Measurements from ENCODE around the gene TNNT3. TPM values are rescaled to one million over a fixed set of nuclear protein-coding genes. Genes with fewer than 3 reads are reported as not detected.

TNNT3 gene
- polyA plus RNA-seq, 2 donors, result 1.7 to 7.1 TPM

DNA sequence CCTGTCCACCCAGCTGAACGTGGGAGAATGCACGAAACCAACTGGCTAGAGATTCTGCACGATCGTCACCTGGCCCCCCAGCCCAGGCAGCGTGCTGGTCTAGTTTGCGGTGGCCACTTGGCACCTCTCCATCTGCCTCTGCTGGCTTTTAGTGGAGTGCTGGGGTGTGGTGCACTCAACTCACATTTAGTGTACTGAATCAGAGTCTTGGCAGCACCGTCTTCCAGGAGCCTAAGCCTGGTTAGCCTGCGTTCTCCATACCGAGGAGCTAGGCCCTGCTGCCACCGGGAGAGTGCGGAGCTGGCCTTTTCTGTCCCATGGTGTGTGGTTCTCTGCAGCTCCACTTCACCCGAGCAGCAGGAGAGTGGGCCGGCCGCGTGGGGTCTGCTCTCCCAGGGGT is 30.4 kb downstream of the TNNT3 start:
- Histone ChIP-seq H3K4me1 (ENCODE audit: control insufficient read depth in 2 of 2, insufficient read depth in 2 of 2, low read length in 1 of 2) (no peaks in the 10 kb centered on the region), H3K27me3 (ENCODE audit: control insufficient read depth in 1 of 2, insufficient read depth in 2 of 2, low read length in 2 of 2) (no peaks in the 10 kb centered on the region), H3K9me3 (ENCODE audit: control insufficient read depth in 2 of 2, insufficient read depth in 1 of 2, low read depth in 1 of 2, low read length in 1 of 2) (no peaks in the 10 kb centered on the region), H3K4me3 (ENCODE audit: low read depth in 1 of 2, low read length in 2 of 2) (no peak overlapping the region), H3K27ac (ENCODE audit: low read depth in 2 of 2, low read length in 1 of 2) (no peak overlapping the region), H3K36me3 (ENCODE audit: control insufficient read depth in 2 of 2, insufficient read depth in 2 of 2, low read length in 1 of 2) (no peaks in the 10 kb centered on the region)
- no CpG with 5 or more reads among the region's 15 CpGs for WGBS, 2 donors

DNA sequence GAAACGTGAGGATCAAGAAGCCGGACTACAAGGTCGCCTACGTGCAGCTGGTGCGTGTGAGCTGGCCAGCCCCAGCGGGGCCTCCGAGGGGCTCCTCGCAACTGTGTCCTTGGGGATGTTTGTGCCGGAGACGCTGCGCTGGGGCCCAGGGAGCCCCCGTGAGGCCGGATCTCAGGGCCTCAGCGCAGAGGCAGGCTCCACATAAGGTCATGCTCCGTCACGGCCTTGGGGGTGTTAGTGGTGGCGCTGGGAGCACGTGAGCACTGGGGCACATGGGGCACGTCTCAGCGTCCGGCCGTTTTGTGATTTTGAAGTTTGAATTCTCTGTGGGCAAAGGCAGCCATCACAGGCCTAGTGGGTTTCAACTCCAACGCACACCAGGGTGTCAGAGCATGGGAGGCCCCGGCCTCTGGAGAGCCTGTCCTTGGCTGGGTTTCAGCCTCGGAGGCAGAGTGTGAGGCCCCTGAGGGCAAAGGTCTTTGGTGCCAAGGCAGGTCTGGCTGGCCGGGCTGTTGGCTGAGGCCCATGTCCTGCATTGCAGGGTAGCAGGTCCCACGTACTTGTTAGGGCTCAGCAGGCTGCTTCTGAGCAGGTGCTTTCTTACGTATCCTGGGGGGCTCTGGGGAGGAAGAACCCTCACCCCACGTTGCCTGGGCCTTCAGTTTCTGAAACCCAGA is 33.4 kb downstream of the TNNT3 start:
- no CpG with 5 or more reads among the region's 29 CpGs for WGBS, 2 donors
- Histone ChIP-seq H3K27me3 (ENCODE audit: control insufficient read depth in 1 of 2, insufficient read depth in 2 of 2, low read length in 2 of 2) (no peaks in the 10 kb centered on the region), H3K27ac (ENCODE audit: low read depth in 2 of 2, low read length in 1 of 2) (no peak overlapping the region), H3K9me3 (ENCODE audit: control insufficient read depth in 2 of 2, insufficient read depth in 1 of 2, low read depth in 1 of 2, low read length in 1 of 2) (no peaks in the 10 kb centered on the region), H3K4me1 (ENCODE audit: control insufficient read depth in 2 of 2, insufficient read depth in 2 of 2, low read length in 1 of 2) (no peaks in the 10 kb centered on the region), H3K4me3 (ENCODE audit: low read depth in 1 of 2, low read length in 2 of 2) (no peak overlapping the region), H3K36me3 (ENCODE audit: control insufficient read depth in 2 of 2, insufficient read depth in 2 of 2, low read length in 1 of 2) (no peaks in the 10 kb centered on the region)

DNA sequence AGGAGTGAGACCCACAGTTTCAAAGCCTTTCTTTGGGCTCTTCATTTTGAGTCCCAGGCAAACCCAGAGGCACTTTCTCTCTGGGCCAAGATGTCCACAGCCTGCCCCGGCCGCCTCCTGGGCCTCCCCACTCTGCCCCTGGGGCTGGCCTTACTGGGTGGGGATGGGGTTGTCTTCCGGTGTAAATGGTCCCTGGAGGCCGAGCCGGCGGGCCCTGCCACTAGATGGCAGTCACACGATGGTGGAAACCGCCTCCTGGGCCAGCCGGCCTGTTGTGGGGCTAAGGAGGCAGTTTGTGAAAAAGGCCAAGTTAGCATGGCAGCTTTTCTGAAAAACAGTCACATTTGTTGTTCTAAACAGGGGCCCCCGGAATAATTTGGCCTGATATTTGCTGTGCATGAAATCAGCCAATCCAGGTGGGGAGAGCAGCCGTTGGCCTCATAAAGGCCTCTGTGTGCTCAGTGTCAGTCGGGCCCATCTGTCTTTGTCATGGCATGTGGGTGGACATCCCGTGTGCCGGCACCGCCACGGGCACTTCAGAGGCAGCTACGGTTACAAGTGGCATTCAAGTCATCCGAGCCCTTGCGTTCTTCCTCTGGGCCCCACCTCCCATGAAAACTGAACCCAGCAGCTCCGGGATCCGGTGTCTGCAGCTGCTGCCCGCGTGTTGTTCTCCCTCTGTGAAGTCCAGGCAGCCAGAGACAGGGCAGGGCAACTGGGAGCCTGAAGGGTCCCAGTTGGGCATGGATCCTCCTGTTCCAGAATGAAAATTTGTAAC is 34.2 kb downstream of the TNNT3 start:
- Histone ChIP-seq H3K4me3 (ENCODE audit: low read depth in 1 of 2, low read length in 2 of 2) (no peak overlapping the region), H3K27me3 (ENCODE audit: control insufficient read depth in 1 of 2, insufficient read depth in 2 of 2, low read length in 2 of 2) (no peaks in the 10 kb centered on the region)
- WGBS, 2 donors, result 88% methylated on average over 4 of the region's 23 CpGs; no CpG with 5 or more reads in 1 of the 2 donors

DNA sequence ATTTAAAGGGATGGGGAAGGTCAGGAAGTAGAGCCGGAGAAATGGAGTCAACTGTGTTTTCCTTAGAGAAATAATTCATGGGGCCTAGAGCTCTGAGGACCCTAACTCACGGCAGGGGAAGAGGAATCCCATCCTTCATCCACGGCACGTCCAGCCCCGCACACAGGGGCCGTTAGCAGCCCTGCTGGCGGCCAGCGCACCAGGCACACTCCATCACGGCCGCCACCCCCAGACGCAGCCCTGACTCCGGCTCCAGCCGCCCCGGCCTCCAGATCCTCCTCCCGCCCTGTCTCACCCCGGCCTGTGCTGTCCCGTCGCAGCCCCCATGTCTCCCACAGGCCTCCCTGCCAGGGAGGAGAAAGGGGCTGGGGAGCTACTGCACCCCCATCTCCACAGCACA is 38.9 kb downstream of the TNNT3 start:
- H3K9me3 ChIP-seq (ENCODE audit: control insufficient read depth in 2 of 2, insufficient read depth in 1 of 2, low read depth in 1 of 2, low read length in 1 of 2), result no peaks in the 10 kb centered on the region
- no CpG with 5 or more reads among the region's 18 CpGs for WGBS, 2 donors
- H3K36me3 ChIP-seq (ENCODE audit: control insufficient read depth in 2 of 2, insufficient read depth in 2 of 2, low read length in 1 of 2), result no peaks in the 10 kb centered on the region
- H3K27ac ChIP-seq (ENCODE audit: low read depth in 2 of 2, low read length in 1 of 2), result no peak overlapping the region
- H3K4me3 ChIP-seq (ENCODE audit: low read depth in 1 of 2, low read length in 2 of 2), result no peak overlapping the region
- H3K4me1 ChIP-seq (ENCODE audit: control insufficient read depth in 2 of 2, insufficient read depth in 2 of 2, low read length in 1 of 2), result no peaks in the 10 kb centered on the region
- H3K27me3 ChIP-seq (ENCODE audit: control insufficient read depth in 1 of 2, insufficient read depth in 2 of 2, low read length in 2 of 2), result no peaks in the 10 kb centered on the region

More for the DNA sequence above, 34.2 kb downstream of the TNNT3 start:
- Histone ChIP-seq H3K4me1 (ENCODE audit: control insufficient read depth in 2 of 2, insufficient read depth in 2 of 2, low read length in 1 of 2) (no peaks in the 10 kb centered on the region), H3K9me3 (ENCODE audit: control insufficient read depth in 2 of 2, insufficient read depth in 1 of 2, low read depth in 1 of 2, low read length in 1 of 2) (no peaks in the 10 kb centered on the region), H3K36me3 (ENCODE audit: control insufficient read depth in 2 of 2, insufficient read depth in 2 of 2, low read length in 1 of 2) (no peaks in the 10 kb centered on the region), H3K27ac (ENCODE audit: low read depth in 2 of 2, low read length in 1 of 2) (no peak overlapping the region)

GRCh38 chr11:1959786-1960185 is 40.3 kb downstream of the TNNT3 start:
- H3K4me1 ChIP-seq (ENCODE audit: control insufficient read depth in 2 of 2, insufficient read depth in 2 of 2, low read length in 1 of 2), result no peaks in the 10 kb centered on the region
- WGBS, 2 donors, result 81% methylated on average over 5 of the region's 17 CpGs; no CpG with 5 or more reads in 1 of the 2 donors
- no peaks in the 10 kb centered on the region for H3K27me3 ChIP-seq (ENCODE audit: control insufficient read depth in 1 of 2, insufficient read depth in 2 of 2, low read length in 2 of 2)
- H3K4me3 ChIP-seq (ENCODE audit: low read depth in 1 of 2, low read length in 2 of 2), result no peak overlapping the region
- H3K27ac ChIP-seq (ENCODE audit: low read depth in 2 of 2, low read length in 1 of 2), result no peak overlapping the region
- no peaks in the 10 kb centered on the region for H3K36me3 ChIP-seq (ENCODE audit: control insufficient read depth in 2 of 2, insufficient read depth in 2 of 2, low read length in 1 of 2)
- no peaks in the 10 kb centered on the region for H3K9me3 ChIP-seq (ENCODE audit: control insufficient read depth in 2 of 2, insufficient read depth in 1 of 2, low read depth in 1 of 2, low read length in 1 of 2)

DNA sequence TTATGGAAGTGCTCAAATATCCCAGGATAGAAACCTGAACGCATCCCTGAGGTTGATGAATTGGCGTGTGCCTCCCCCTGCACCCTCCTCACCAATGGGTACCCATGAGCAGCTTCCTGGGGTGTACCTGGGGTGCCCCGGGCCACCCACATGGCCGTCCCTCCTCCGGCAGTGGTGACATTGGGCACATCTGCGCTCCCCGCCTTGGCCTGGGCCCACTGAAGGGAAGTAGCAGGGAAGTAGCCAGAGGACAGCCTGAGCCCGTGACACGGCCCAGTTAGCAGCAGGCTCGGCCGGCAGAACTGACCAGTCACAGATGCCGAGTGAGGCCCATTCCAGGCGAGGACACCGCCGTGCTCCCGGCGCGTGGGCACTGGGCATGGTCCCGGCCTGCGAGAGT is 44.4 kb downstream of the TNNT3 start:
- H3K9me3 ChIP-seq (ENCODE audit: control insufficient read depth in 2 of 2, insufficient read depth in 1 of 2, low read depth in 1 of 2, low read length in 1 of 2), result no peaks in the 10 kb centered on the region
- H3K4me1 ChIP-seq (ENCODE audit: control insufficient read depth in 2 of 2, insufficient read depth in 2 of 2, low read length in 1 of 2), result no peaks in the 10 kb centered on the region
- no peak overlapping the region for H3K4me3 ChIP-seq (ENCODE audit: low read depth in 1 of 2, low read length in 2 of 2)
- no peak overlapping the region for H3K27ac ChIP-seq (ENCODE audit: low read depth in 2 of 2, low read length in 1 of 2)
- H3K27me3 ChIP-seq (ENCODE audit: control insufficient read depth in 1 of 2, insufficient read depth in 2 of 2, low read length in 2 of 2), result no peaks in the 10 kb centered on the region
- 90% methylated on average over 7 of the region's 20 CpGs; no CpG with 5 or more reads in 1 of the 2 donors for WGBS, 2 donors
- H3K36me3 ChIP-seq (ENCODE audit: control insufficient read depth in 2 of 2, insufficient read depth in 2 of 2, low read length in 1 of 2), result no peaks in the 10 kb centered on the region

DNA sequence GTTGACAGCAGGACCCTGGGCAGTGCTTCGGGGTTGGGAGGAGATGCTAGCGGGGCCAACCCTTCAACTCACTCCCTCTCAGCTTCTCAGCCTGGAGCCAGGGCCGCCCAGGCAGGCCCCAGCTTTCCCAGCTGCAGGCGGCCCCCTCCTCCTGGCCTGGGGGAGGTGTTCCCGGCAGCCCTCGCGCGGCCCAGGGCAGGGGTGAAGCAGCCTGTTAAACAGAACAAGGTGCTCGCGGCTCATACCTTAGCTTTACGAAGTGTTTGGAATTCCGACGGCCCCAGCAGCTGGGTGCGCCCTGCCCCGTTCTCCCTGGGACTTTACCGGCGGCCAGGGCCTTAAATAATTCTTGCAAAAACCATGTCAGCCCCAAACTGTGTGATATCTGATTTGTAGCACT is 44.8 kb downstream of the TNNT3 start:
- Histone ChIP-seq H3K36me3 (ENCODE audit: control insufficient read depth in 2 of 2, insufficient read depth in 2 of 2, low read length in 1 of 2) (no peaks in the 10 kb centered on the region), H3K27ac (ENCODE audit: low read depth in 2 of 2, low read length in 1 of 2) (no peak overlapping the region)

DNA sequence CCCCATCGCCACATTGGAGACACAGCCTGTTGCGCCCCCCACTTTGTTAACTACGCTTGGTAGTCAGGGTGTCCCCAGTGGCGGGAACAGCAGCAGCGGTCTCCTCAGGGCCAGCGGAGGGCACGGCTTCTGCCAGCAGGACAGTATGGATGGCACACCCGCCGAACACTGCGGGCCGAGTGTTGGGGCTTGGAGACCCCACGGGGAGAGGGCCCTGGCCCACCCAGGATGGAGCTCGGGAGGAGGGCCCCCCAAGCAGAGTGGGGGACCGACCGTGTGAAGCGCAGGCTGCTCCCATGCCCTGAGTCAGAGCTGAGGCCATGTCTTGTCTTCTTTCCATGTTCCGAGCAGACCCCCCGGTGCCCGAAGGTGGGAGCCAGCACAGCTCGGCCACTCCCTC is 45.5 kb downstream of the TNNT3 start:
- no peak overlapping the region for H3K4me3 ChIP-seq (ENCODE audit: low read depth in 1 of 2, low read length in 2 of 2)
- H3K9me3 ChIP-seq (ENCODE audit: control insufficient read depth in 2 of 2, insufficient read depth in 1 of 2, low read depth in 1 of 2, low read length in 1 of 2), result no peaks in the 10 kb centered on the region
- no peaks in the 10 kb centered on the region for H3K4me1 ChIP-seq (ENCODE audit: control insufficient read depth in 2 of 2, insufficient read depth in 2 of 2, low read length in 1 of 2)
- whole genome bisulfite sequencing, 2 donors, result 93% methylated on average over 6 of the region's 20 CpGs; no CpG with 5 or more reads in 1 of the 2 donors
- H3K36me3 ChIP-seq (ENCODE audit: control insufficient read depth in 2 of 2, insufficient read depth in 2 of 2, low read length in 1 of 2), result no peaks in the 10 kb centered on the region
- H3K27me3 ChIP-seq (ENCODE audit: control insufficient read depth in 1 of 2, insufficient read depth in 2 of 2, low read length in 2 of 2), result no peaks in the 10 kb centered on the region
- no peak overlapping the region for H3K27ac ChIP-seq (ENCODE audit: low read depth in 2 of 2, low read length in 1 of 2)

More for the DNA sequence above, 44.8 kb downstream of the TNNT3 start:
- Histone ChIP-seq H3K4me3 (ENCODE audit: low read depth in 1 of 2, low read length in 2 of 2) (no peak overlapping the region), H3K27me3 (ENCODE audit: control insufficient read depth in 1 of 2, insufficient read depth in 2 of 2, low read length in 2 of 2) (no peaks in the 10 kb centered on the region), H3K4me1 (ENCODE audit: control insufficient read depth in 2 of 2, insufficient read depth in 2 of 2, low read length in 1 of 2) (no peaks in the 10 kb centered on the region), H3K9me3 (ENCODE audit: control insufficient read depth in 2 of 2, insufficient read depth in 1 of 2, low read depth in 1 of 2, low read length in 1 of 2) (no peaks in the 10 kb centered on the region)
- WGBS, 2 donors, result no CpG with 5 or more reads among the region's 17 CpGs

- no peak overlapping the region for H3K27ac ChIP-seq (ENCODE audit: low read depth in 2 of 2, low read length in 1 of 2)
- H3K36me3 ChIP-seq (ENCODE audit: control insufficient read depth in 2 of 2, insufficient read depth in 2 of 2, low read length in 1 of 2), result no peaks in the 10 kb centered on the region
- no peak overlapping the region for H3K4me3 ChIP-seq (ENCODE audit: low read depth in 1 of 2, low read length in 2 of 2)
- H3K9me3 ChIP-seq (ENCODE audit: control insufficient read depth in 2 of 2, insufficient read depth in 1 of 2, low read depth in 1 of 2, low read length in 1 of 2), result no peaks in the 10 kb centered on the region
- no peaks in the 10 kb centered on the region for H3K27me3 ChIP-seq (ENCODE audit: control insufficient read depth in 1 of 2, insufficient read depth in 2 of 2, low read length in 2 of 2)
- H3K4me1 ChIP-seq (ENCODE audit: control insufficient read depth in 2 of 2, insufficient read depth in 2 of 2, low read length in 1 of 2), result no peaks in the 10 kb centered on the region
- WGBS, 2 donors, result 73 to 90% methylated on average over 5 to 8 of the region's 18 CpGs
These were observed 47.0 kb downstream of the TNNT3 start for GRCh38 chr11:1966531-1966930.

Measured in esophagus (tissue), 2 donors.